ENCODE data around the gene MAFG. TPM values are rescaled to one million over a fixed set of nuclear protein-coding genes. Genes with fewer than 3 reads are reported as not detected.

MAFG gene
- total and polyA plus RNA-seq, 9 of the 15 experiments (the other 6 are each of a cell fraction or from before 2014, with no cell fraction given) = 1.1 to 58.1 (median 24.9) TPM

GRCh38 chr17:81878294-81878693 is 49.2 kb downstream of the MAFG start:
- CTCF ChIA-PET (ENCODE audit: low intra/inter-chr PET ratio) = no interaction called here
- in situ Hi-C loops (cut with MboI) = no loop called here

More at GRCh38 chr17:81878294-81878693, 49.2 kb downstream of the MAFG start:
- Histone ChIP-seq H3K36me3 (ENCODE audit: control insufficient read depth, insufficient read depth, low read length) (peaks cover 53% of the 10 kb centered on the region), H3K9me1 (ENCODE audit: control insufficient read depth, insufficient read depth, low read length) (no peaks in the 10 kb centered on the region), H3K79me2 (ENCODE audit: control insufficient read depth, insufficient read depth, low read length) (no peaks in the 10 kb centered on the region; the same call in 2 of the 3 replicates), H3K4me2 (ENCODE audit: insufficient read depth, low read length) (no peak overlapping the region), H2AFZ (ENCODE audit: low read depth, low read length) (no peak overlapping the region), H4K20me1 (replicated peaks; ENCODE audit: control insufficient read depth, insufficient read depth, low read length) (no peaks in the 10 kb centered on the region), H3K4me1 (replicated peaks in 1 of 2; ENCODE audit: control insufficient read depth in 2 of 2, insufficient read depth in 2 of 2, low read length in 2 of 2) (peaks cover 0 to 6% of the 10 kb centered on the region in 2 experiments; a peak in 2 of 5 replicates), H3K9ac (ENCODE audit: insufficient read depth in 1 of 2, low read depth in 2 of 2, low read length in 2 of 2) (no peak overlapping the region), H3K27me3 (ENCODE audit: control insufficient read depth in 2 of 2, insufficient read depth in 2 of 2, low read length in 2 of 2) (no peaks in the 10 kb centered on the region), H3K4me3 (no peak overlapping the region), H3K9me3 (replicated peaks; ENCODE audit: control insufficient read depth, insufficient read depth, low read depth, low read length) (no peaks in the 10 kb centered on the region), H3K27ac (ENCODE audit: extremely low read depth, low read depth, low read length) (no peak overlapping the region)
- ATAC-seq (no peak), FAIRE-seq (no peak), DNase-seq (ENCODE audit: extremely low read depth in 1 of 4, low spot score in 3 of 4) (no peak)
- no peak for TF ChIP-seq MXD1 (CRISPR knock-in tag; IDR thresholded peaks at IDR 0.05; ENCODE audit: borderline replicate concordance, poor library complexity, severe bottlenecking)
- TF ChIP-seq ZSCAN29 (IDR thresholded peaks at IDR 0.05) = no peak
- TF ChIP-seq USF2 (CRISPR knock-in tag; IDR thresholded peaks at IDR 0.05) = no peak
- TF ChIP-seq DEAF1 (CRISPR knock-in tag; IDR thresholded peaks at IDR 0.05) = no peak
- TF ChIP-seq ZNF707 (CRISPR knock-in tag; conservative IDR thresholded peaks at IDR 0.05) = no peak
- no peak for TF ChIP-seq PTBP1 (IDR thresholded peaks at IDR 0.05; ENCODE audit: low read depth, low read length)
- TF ChIP-seq FUS (optimal IDR thresholded peaks at IDR 0.05; ENCODE audit: low read depth, low read length) = no peak
- no peak for TF ChIP-seq TBL1XR1 (IDR thresholded peaks at IDR 0.05; ENCODE audit: low read length in 2 of 2)
- no peak for TF ChIP-seq SUPT5H (IDR thresholded peaks at IDR 0.05)
- TF ChIP-seq MBD2 (IDR thresholded peaks at IDR 0.05; ENCODE audit: borderline replicate concordance, low read depth) = no peak
- TF ChIP-seq NCOA4 (IDR thresholded peaks at IDR 0.05; ENCODE audit: partially characterized antibody) = no peak
- TF ChIP-seq ARID3B (CRISPR knock-in tag; IDR thresholded peaks at IDR 0.05; ENCODE audit: borderline replicate concordance) = no peak
- no peak for TF ChIP-seq ZNF766 (CRISPR knock-in tag; conservative IDR thresholded peaks at IDR 0.05)
- POLR2A ChIA-PET = interaction anchor here (7.3 kb wide), 1 partner anchor 9 kb away, joined by 85 read pairs; the partner anchor contains the start of genes ALYREF and ANAPC11
- intact Hi-C loops (cut with micrococcal nuclease) = no loop called here
- BruUV-seq (replicated peaks) = no TSS peak
- 86% methylated on average over 3 of the region's 3 CpGs for WGBS (ENCODE audit: insufficient coverage, low coverage, missing lambda C conversion rate)
